ENCODE results near the gene NPHP4.

GRCh38 chr1:5916572-5917280 is 75.5 kb downstream of the NPHP4 start:
- no peak for TF ChIP-seq ZNF274 (IDR thresholded peaks at IDR 0.05; ENCODE audit: low read depth, low read length)
- TF ChIP-seq YY1 (IDR thresholded peaks at IDR 0.05; ENCODE audit: insufficient read depth, insufficient read length), result no peak
